Mucosa of gallbladder (tissue), 1 donor: ENCODE data around the gene EFHB. TPM values are rescaled to one million over a fixed set of nuclear protein-coding genes. Genes with fewer than 3 reads are reported as not detected.

Experiments used
- total RNA-seq: library from RNA; stranded (reverse); gene quantifications from one replicate; pipeline ENCODE4 v1.2.1, GENCODE V29; 2021
- donor health status: DM: no; HTN: no; CAD: no.

EFHB gene
- total RNA-seq, 1 donor from 2014 or later: 0.75 TPM

Other genes starting within 250 kb of the EFHB start
- 53.6 TPM for gene RAB5A, start 12.9 kb upstream of the EFHB start, total RNA-seq
- not detected for gene PP2D1, start 78.0 kb upstream of the EFHB start, total RNA-seq
- gene KAT2B, start 106.2 kb upstream of the EFHB start, total RNA-seq: 16.8 TPM